HCT116 (cell line): Measurements from ENCODE around the gene SELPLG. TPM values are rescaled to one million over a fixed set of nuclear protein-coding genes. Genes with fewer than 3 reads are reported as not detected.
A peak's percentile ranks its signal among the peaks of the same experiment; 100 is the strongest.

Experiments used
- ATAC-seq: fragments of 200-7000 bp; cut with Tn5 transposase; 2 replicates; pipeline ENCODE4 v1.9.1; 2020; ENCODE audit warnings: mild to moderate bottlenecking, moderate library complexity
- BruUV-seq: library from RNA; stranded (reverse); fragments of 400-500 nt; replicated peaks from 2 replicates; lab custom pipeline; 2021; lab: Mats Ljungman, UMichigan
- CTCF ChIA-PET: fragments of 300-600 bp; sonication (Branson Sonifier 250); formaldehyde crosslinking; loops from one replicate; lab custom pipeline; 2021; ENCODE audit warnings: antibody characterized with exemption; lab: Charles Lee
- POLR2A ChIA-PET: fragments of 300-600, 350-600 bp; sonication (Branson Sonifier 250); formaldehyde crosslinking; loops from one replicate; lab custom pipeline; 2021; ENCODE audit warnings: antibody characterized with exemption; lab: Charles Lee
- RAD21 ChIA-PET, 2 experiments: fragments of 300-600 bp; sonication (Branson Sonifier 250); formaldehyde crosslinking; loops; one replicate each; lab custom pipeline; 2023; ENCODE audit warnings: low total read pairs in 2 of 2; ENCODE audit not compliant: uncharacterized antibody in 2 of 2, unreplicated experiment in 2 of 2, low non-redundant PET in 1 of 2; lab: Charles Lee
- DNase-seq: peaks from one replicate; pipeline ENCODE4 v3.0.0-alpha.2; 2010; ENCODE audit warnings: low read depth, low spot score
- H2AFZ ChIP-seq: fragments of 200-600 bp; shearing (Covaris generic), sonication (generic); 2 replicates; pipeline ENCODE4 v1.6.1; 2017; ENCODE audit warnings: low read depth, mixed run types, mixed read lengths, antibody characterized with exemption, low read length; ENCODE audit not compliant: poor library complexity, severe bottlenecking
- H3K27ac ChIP-seq: 2 replicates; pipeline ENCODE4 v1.5.1; 2012; ENCODE audit warnings: low read depth, low read length
- H3K27me3 ChIP-seq: fragments of 200-600 bp; sonication (generic); 2 replicates; pipeline ENCODE4 v1.6.1; 2016; ENCODE audit warnings: mixed run types, low read length, mixed read lengths; ENCODE audit not compliant: insufficient read depth
- H3K36me3 ChIP-seq, 2 experiments: fragments of 200-500 bp in 1 of 2; fragments of 200-600 bp in 1 of 2; sonication (Bioruptor generic) in 1 of 2; sonication (generic) in 1 of 2; 2 replicates each; pipeline versions ENCODE4 v1.5.1 to v1.6.1; 2014 to 2016; ENCODE audit warnings: low read length in 2 of 2, inconsistent platforms in 1 of 2, mixed read lengths in 1 of 2, mixed run types in 1 of 2; ENCODE audit not compliant: insufficient read depth in 2 of 2, control insufficient read depth in 1 of 2
- H3K4me1 ChIP-seq, 2 experiments: fragments of 200-600 bp in 1 of 2; sonication (generic) in 1 of 2; 2 replicates each; pipeline versions ENCODE4 v1.5.1 to v1.6.1; 2012 to 2017; ENCODE audit warnings: low read length in 2 of 2, inconsistent platforms in 1 of 2, mild to moderate bottlenecking in 1 of 2, mixed read lengths in 1 of 2, mixed run types in 1 of 2, moderate library complexity in 1 of 2; ENCODE audit not compliant: insufficient read depth in 2 of 2, control insufficient read depth in 1 of 2
- H3K4me2 ChIP-seq: fragments of 200-600 bp; sonication (generic); 2 replicates; pipeline ENCODE4 v1.6.1; 2017; ENCODE audit warnings: mixed run types, low read length, mixed read lengths
- H3K4me3 ChIP-seq, 2 experiments: fragments of 200-600 bp in 1 of 2; sonication (generic) in 1 of 2; replicated peaks in 1 of 2; 2 replicates each; pipeline ENCODE4 v1.5.1; 2011 to 2016; ENCODE audit warnings: low read length in 2 of 2, control low read depth in 1 of 2, low read depth in 1 of 2, mild to moderate bottlenecking in 1 of 2, mixed read lengths in 1 of 2, mixed run types in 1 of 2
- H3K79me2 ChIP-seq: fragments of 200-600 bp; sonication (generic); 2 replicates; pipeline ENCODE4 v1.6.1; 2017; ENCODE audit warnings: mild to moderate bottlenecking, mixed run types, low read length, moderate library complexity, mixed read lengths; ENCODE audit not compliant: insufficient read depth
- H3K9ac ChIP-seq: fragments of 200-600 bp; sonication (generic); 2 replicates; pipeline ENCODE4 v1.6.1; 2016; ENCODE audit warnings: low read length, mixed read lengths
- H3K9me2 ChIP-seq: fragments of 200-600 bp; sonication (generic), shearing (Covaris generic); 2 replicates; pipeline ENCODE4 v1.6.1; 2017; ENCODE audit warnings: mixed run types, mild to moderate bottlenecking, moderate library complexity; ENCODE audit not compliant: insufficient read depth
- H3K9me3 ChIP-seq, 2 experiments: fragments of 200-500 bp in 1 of 2; fragments of 200-600 bp in 1 of 2; sonication (Bioruptor generic) in 1 of 2; sonication (generic) in 1 of 2; 2 replicates each; pipeline ENCODE4 v1.6.1; 2014 to 2017; ENCODE audit warnings: low read length in 2 of 2, mixed read lengths in 2 of 2, inconsistent platforms in 1 of 2, low read depth in 1 of 2, mild to moderate bottlenecking in 1 of 2, mixed run types in 1 of 2, moderate library complexity in 1 of 2; ENCODE audit not compliant: control insufficient read depth in 1 of 2, insufficient read depth in 1 of 2
- H4K20me1 ChIP-seq: fragments of 200-600 bp; sonication (generic), shearing (Covaris generic); 2 replicates; pipeline ENCODE4 v1.6.1; 2017; ENCODE audit warnings: mixed run types, mild to moderate bottlenecking, moderate library complexity; ENCODE audit not compliant: insufficient read depth
- CTCF ChIP-seq, 3 experiments: fragments of 200-600 bp in 1 of 3; sonication (generic) in 1 of 3; IDR thresholded peaks in 2 of 3; conservative IDR thresholded peaks in 1 of 3; 2 replicates each; pipeline ENCODE4 v1.5.1; 2012 to 2017; ENCODE audit warnings: low read depth in 2 of 3, low read length in 2 of 3, antibody characterized with exemption in 1 of 3, borderline replicate concordance in 1 of 3, control low read depth in 1 of 3, mild to moderate bottlenecking in 1 of 3, mixed read lengths in 1 of 3, mixed run types in 1 of 3, moderate library complexity in 1 of 3; ENCODE audit not compliant: insufficient read depth in 1 of 3
- JUND ChIP-seq: IDR thresholded peaks from 2 replicates; pipeline ENCODE4 v1.6.1; 2012
- RAD21 ChIP-seq: IDR thresholded peaks from 2 replicates; pipeline ENCODE4 v1.6.1; 2012; ENCODE audit warnings: low read depth, mild to moderate bottlenecking
- TCF7L2 ChIP-seq: IDR thresholded peaks from 2 replicates; pipeline ENCODE4 v1.7.0; 2011; ENCODE audit warnings: borderline replicate concordance, inconsistent platforms; ENCODE audit not compliant: insufficient read depth, insufficient read length; ENCODE audit errors: extremely low read depth
- intact Hi-C: fragments of 100-400 bp; cut with micrococcal nuclease; formaldehyde crosslinking; loops from 2 replicates; pipeline ENCODE4 v1.10.0; 2022
- total RNA-seq: library from RNA; stranded (reverse); gene quantifications from one replicate; pipeline ENCODE4 v1.2.1, GENCODE V29; 2021; ENCODE audit not compliant: unreplicated experiment

Gene SELPLG
- total RNA-seq, 1 experiment from 2014 or later: 1.2 TPM

- POLR2A ChIA-PET: interaction anchor here (0.6 to 0.7 kb wide), 2 partner anchors 11 to 85 kb away, joined by 3 to 5 read pairs; no protein-coding TSS in a partner anchor
- Histone ChIP-seq H3K4me1 (peaks cover 84 to 99% of the 10 kb centered on the region in 2 experiments), H3K4me3 (no peak overlapping the region), H3K9me2 (no peaks in the 10 kb centered on the region), H3K9ac (no peak overlapping the region), H3K36me3 (peaks cover 0 to 10% of the 10 kb centered on the region in 2 experiments; a peak in 2 of 4 replicates), H2AFZ (no peak overlapping the region), H3K27ac (no peak overlapping the region), H3K4me2 (no peak overlapping the region), H4K20me1 (no peaks in the 10 kb centered on the region), H3K9me3 (no peaks in the 10 kb centered on the region), H3K27me3 (no peaks in the 10 kb centered on the region), H3K79me2 (no peaks in the 10 kb centered on the region)
- TF ChIP-seq JUND (no peak), TCF7L2 (no peak), RAD21 (0 out of 2 replicates have a peak, but pooled peaks have one; percentile 33), CTCF (IDR thresholded peaks at IDR 0.05 in 2 of 3, conservative IDR thresholded peaks at IDR 0.05 in 1 of 3; ENCODE audit: borderline replicate concordance in 1 of 3, insufficient read depth in 1 of 3, low read depth in 2 of 3, low read length in 2 of 3) (peak in 2 of 3 experiments; percentile 22 to 32; a peak in 4 of 6 replicates)
- CTCF ChIA-PET: interaction anchor here (0.6 to 0.8 kb wide), 3 partner anchors 81 to 1098 kb away, joined by 3 to 6 read pairs (median 3); no protein-coding TSS in a partner anchor
- ATAC-seq: no peak
- intact Hi-C loops: no loop called here
- RAD21 ChIA-PET: interaction anchor here in 1 of 2 experiments (0.6 kb wide), 2 partner anchors 29 to 36 kb away, joined by 3 to 4 read pairs; no protein-coding TSS in a partner anchor
- no TSS peak for BruUV-seq
- no peak for DNase-seq
Measured at GRCh38 chr12:108646600-108647579, 13.2 kb upstream of the SELPLG start.
